Ascending aorta (tissue), 2 donors: ENCODE data around the gene PSMB9. TPM values are rescaled to one million over a fixed set of nuclear protein-coding genes. Genes with fewer than 3 reads are reported as not detected.
A peak's percentile ranks its signal among the peaks of the same experiment; 100 is the strongest.
"Not testable (repeated sequence)": the region's sequence is repeated elsewhere in the genome, so short reads cannot be mapped to it uniquely, and the experiment has no call there.

ENCODE experiments used
- DNase-seq, 2 donors: peaks; one replicate each; pipeline ENCODE4 v3.0.0-alpha.2; 2019; ENCODE audit warnings: low spot score in 2 of 2
- H3K27ac ChIP-seq, 2 donors: fragments of 200-600 bp; sonication (generic); one replicate each; pipeline ENCODE4 v1.5.1; 2016 to 2017; ENCODE audit warnings: mild to moderate bottlenecking in 1 of 2
- H3K27me3 ChIP-seq: fragments of 200-600 bp; sonication (generic); one replicate; pipeline ENCODE4 v1.5.1; 2017
- H3K36me3 ChIP-seq, 2 donors: fragments of 200-600 bp; sonication (generic); one replicate each; pipeline ENCODE4 v1.5.1; 2016
- H3K4me1 ChIP-seq, 2 donors: fragments of 200-600 bp; sonication (generic); one replicate each; pipeline ENCODE4 v1.5.1; 2016 to 2017; ENCODE audit warnings: mild to moderate bottlenecking in 1 of 2
- H3K4me3 ChIP-seq, 2 donors: fragments of 200-600 bp; sonication (generic); one replicate each; pipeline ENCODE4 v1.5.1; 2016 to 2017; ENCODE audit warnings: mild to moderate bottlenecking in 1 of 2
- H3K9me3 ChIP-seq, 2 donors: fragments of 200-600 bp; sonication (generic); one replicate each; pipeline ENCODE4 v1.5.1; 2016
- intact Hi-C: fragments of 100-400 bp; cut with DNase I; formaldehyde crosslinking; loops from one replicate; pipeline ENCODE4 v1.15.1; 2023
- total RNA-seq: library from RNA; depleted of rRNA; stranded (reverse); fragments of >200 nt; gene quantifications from one replicate; pipeline ENCODE4 v1.1.0, GENCODE V29; 2016
- TF ChIP-seq, protein P1 (sequence below), 3 experiments: fragments of 200-600 bp in 2 of 3; fragments of 450-650 bp in 1 of 3; sonication (generic) in 2 of 3; IDR thresholded peaks; one replicate each; pipeline ENCODE4 v1.5.1; 2016 to 2019; ENCODE audit warnings: antibody characterized with exemption in 3 of 3, mild to moderate bottlenecking in 1 of 3, moderate library complexity in 1 of 3

PSMB9 gene
- total RNA-seq = 42.8 TPM

DNA sequence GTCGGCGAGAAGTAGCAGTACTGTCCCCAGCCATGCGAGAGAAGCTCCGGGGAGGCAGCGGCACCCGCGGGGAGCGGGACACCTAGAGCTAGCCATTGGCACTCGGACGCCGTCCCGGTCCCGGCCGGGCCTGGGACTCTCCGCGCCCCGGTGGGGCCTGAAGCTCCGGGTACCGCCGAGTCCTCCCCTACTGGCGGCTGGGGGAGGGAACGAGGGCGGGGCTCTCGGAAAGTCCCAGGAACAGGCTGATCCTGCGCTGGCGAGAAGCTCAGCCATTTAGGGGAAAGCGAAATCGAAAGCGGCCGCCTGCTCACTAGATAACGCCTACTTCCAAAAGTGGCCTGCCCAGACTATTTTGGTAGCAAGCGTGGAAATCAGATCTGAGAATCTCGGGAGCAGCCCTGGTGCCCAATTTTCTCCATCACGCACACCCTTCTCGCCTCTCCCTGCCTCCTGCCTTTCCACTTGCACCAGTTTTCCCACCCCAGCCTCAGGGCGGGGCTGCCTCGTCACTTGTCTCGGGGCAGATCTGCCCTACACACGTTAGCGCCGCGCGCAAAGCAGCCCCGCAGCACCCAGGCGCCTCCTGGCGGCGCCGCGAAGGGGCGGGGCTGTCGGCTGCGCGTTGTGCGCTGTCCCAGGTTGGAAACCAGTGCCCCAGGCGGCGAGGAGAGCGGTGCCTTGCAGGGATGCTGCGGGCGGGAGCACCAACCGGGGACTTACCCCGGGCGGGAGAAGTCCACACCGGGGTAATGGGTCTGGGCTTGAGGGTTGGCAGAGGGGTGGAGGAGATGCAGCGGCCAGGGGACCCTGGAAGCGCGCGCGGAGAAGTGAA, at the start of gene PSMB9, which contains the start of gene TAP1:
Gene PSMB9, plus strand, starts transcription at position 652 of the 835 bp plus-strand sequence. Its CDS starts 38 bp downstream, at position 690.
Gene TAP1, minus strand, starts transcription at position 164 of the 835 bp plus-strand sequence. Its CDS starts 68 bp downstream, at position 96.
- Histone ChIP-seq H3K4me1 (peaks cover 4 to 9% of the 10 kb centered on the region in 2 donors), H3K27me3 (no peaks in the 10 kb centered on the region), H3K27ac (peak within 1 kb of the TSS; percentile 92 to 97), H3K36me3 (peaks cover 18 to 22% of the 10 kb centered on the region in 2 donors), H3K4me3 (peak within 1 kb of the TSS; percentile 86 to 89), H3K9me3 (no peaks in the 10 kb centered on the region)
- DNase-seq = peak; percentile 89 to 97
- TF ChIP-seq, protein P1, sequence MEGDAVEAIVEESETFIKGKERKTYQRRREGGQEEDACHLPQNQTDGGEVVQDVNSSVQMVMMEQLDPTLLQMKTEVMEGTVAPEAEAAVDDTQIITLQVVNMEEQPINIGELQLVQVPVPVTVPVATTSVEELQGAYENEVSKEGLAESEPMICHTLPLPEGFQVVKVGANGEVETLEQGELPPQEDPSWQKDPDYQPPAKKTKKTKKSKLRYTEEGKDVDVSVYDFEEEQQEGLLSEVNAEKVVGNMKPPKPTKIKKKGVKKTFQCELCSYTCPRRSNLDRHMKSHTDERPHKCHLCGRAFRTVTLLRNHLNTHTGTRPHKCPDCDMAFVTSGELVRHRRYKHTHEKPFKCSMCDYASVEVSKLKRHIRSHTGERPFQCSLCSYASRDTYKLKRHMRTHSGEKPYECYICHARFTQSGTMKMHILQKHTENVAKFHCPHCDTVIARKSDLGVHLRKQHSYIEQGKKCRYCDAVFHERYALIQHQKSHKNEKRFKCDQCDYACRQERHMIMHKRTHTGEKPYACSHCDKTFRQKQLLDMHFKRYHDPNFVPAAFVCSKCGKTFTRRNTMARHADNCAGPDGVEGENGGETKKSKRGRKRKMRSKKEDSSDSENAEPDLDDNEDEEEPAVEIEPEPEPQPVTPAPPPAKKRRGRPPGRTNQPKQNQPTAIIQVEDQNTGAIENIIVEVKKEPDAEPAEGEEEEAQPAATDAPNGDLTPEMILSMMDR (IDR thresholded peaks at IDR 0.05) = peak; percentile 88 to 95 (median 90)
- intact Hi-C loops = loop anchor here (1.0 to 10.0 kb wide), 5 partner anchors 9 to 1649 kb away; partner anchors contain the start of genes PSMB8 and TAP2

DNA sequence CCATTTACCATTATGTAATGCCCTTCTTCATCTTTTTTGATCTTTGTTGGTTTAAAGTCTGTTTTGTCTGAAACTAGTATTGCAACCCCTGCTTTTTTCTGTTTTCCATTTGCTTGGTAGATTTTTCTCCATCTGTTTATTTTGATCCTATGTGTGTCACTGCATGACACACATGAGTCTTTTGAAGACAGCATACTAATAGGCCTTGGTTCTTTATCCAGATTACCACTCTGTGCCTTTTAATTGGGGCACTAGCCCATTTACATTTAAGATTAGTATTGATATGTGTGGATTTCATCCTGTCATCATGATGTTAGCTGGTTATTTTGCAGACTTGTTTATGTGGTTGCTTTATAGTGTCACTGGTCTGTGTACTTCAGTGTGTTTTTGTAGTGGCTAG, 48.6 kb upstream of the PSMB9 start:
- H3K4me3 ChIP-seq, H3K4me1 ChIP-seq, H3K27ac ChIP-seq, DNase-seq, H3K36me3 ChIP-seq, intact Hi-C loops, H3K9me3 ChIP-seq, H3K27me3 ChIP-seq: not testable (repeated sequence)

DNA sequence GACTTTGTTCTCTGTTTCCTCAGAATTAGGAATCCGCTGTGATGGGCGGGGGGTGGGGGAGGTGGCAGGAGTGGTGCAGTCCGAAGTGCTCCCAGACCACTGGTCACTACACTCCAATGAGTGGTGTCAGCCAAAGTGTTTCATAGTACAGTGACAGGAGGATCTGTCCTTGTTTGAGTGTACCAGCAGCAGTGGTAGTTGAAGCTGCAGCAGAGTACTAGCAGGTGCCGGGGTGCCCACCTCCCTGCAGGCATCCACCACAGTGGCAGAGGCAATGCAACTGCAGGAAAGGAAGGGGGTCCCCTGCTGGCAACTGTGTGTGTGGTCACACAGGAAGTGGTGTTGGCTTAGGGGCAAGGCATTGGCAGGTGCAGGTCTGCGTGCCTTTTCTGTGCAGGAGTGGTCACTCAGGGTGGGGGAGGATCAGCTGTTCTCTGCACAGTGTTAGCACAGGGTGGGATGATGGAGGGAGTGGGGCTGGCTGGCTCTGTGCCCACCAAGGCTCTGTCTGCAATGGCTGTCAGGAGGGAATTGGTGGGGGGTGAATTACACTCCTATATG, 46.9 kb upstream of the PSMB9 start:
- H3K9me3 ChIP-seq = no peaks in the 10 kb centered on the region
- TF ChIP-seq, protein P1 (IDR thresholded peaks at IDR 0.05) = no peak
- H3K4me1 ChIP-seq = no peaks in the 10 kb centered on the region
- H3K27me3 ChIP-seq = no peaks in the 10 kb centered on the region
- DNase-seq = no peak
- H3K27ac ChIP-seq = no peak overlapping the region
- no peaks in the 10 kb centered on the region for H3K36me3 ChIP-seq
- intact Hi-C loops = no loop called here
- H3K4me3 ChIP-seq = no peak overlapping the region

DNA sequence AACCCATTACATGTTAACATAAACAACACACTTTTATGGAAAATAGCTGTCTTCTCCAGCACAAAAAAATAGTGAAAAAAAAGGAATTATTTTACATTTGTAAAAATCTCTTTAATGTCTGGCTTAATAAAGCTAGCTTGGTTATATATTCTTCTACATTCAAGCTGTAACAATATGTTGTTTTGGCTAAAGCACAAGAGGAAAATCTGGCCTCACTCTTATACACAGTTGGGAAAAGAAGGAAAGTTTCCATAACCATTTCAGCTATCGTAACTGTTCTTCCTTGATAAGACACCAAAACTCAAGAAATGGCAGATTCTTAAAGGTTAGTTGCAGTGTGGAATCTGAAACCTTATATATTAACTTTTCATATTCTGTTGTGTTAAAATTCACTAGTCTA, 44.8 kb upstream of the PSMB9 start:
- Histone ChIP-seq H3K27me3 (no peaks in the 10 kb centered on the region), H3K27ac (no peak overlapping the region), H3K4me1 (no peaks in the 10 kb centered on the region), H3K36me3 (no peaks in the 10 kb centered on the region), H3K4me3 (no peak overlapping the region), H3K9me3 (no peaks in the 10 kb centered on the region)
- intact Hi-C loops = no loop called here
- DNase-seq = no peak
- TF ChIP-seq, protein P1 (IDR thresholded peaks at IDR 0.05) = no peak

DNA sequence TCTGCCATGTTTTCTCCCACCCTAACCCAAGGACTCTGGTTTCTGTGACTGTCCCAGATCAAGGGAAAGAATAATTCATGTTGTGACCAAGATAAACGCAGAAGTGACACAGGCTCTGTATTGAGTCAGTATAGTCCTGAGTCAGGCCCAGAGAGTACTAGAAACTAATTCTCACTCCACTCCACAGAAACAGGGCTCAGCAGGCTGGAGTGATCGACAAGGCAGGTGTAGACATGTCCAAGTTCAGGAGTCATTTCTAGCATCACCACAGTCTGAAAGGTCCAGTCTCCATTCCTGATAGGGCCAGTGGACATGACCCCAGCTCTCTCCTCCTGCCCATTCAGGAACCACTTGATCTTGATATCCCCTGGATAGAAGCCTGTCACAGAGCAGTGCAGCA, 39.8 kb upstream of the PSMB9 start:
- no peaks in the 10 kb centered on the region for H3K4me1 ChIP-seq
- no peak for DNase-seq
- TF ChIP-seq, protein P1 (IDR thresholded peaks at IDR 0.05) = no peak
- intact Hi-C loops = no loop called here
- no peak overlapping the region for H3K4me3 ChIP-seq
- no peak overlapping the region for H3K27ac ChIP-seq
- H3K27me3 ChIP-seq = no peaks in the 10 kb centered on the region
- H3K36me3 ChIP-seq = no peaks in the 10 kb centered on the region
- H3K9me3 ChIP-seq = no peaks in the 10 kb centered on the region

DNA sequence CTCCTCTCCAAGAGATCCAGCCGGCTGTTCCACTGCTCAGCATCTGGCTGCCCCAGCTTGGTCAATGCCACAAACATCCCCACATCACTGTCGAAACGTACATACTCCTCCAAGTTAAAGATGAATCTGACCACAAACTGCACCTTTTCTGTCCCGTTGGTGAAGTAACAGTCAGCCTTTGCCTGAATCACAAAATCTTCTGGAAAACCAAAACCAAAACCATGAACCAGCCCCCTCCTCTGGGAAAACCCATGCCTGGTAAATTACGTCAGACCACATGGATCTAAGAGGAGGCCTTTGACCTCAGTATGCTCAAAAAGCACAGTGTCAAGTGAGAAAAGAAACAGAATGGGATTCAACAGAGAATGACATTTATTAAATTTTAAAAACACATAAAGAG, 38.9 kb upstream of the PSMB9 start:
- Histone ChIP-seq H3K27ac (no peak overlapping the region), H3K9me3 (no peaks in the 10 kb centered on the region), H3K4me3 (no peak overlapping the region), H3K36me3 (no peaks in the 10 kb centered on the region), H3K4me1 (no peaks in the 10 kb centered on the region), H3K27me3 (no peaks in the 10 kb centered on the region)
- intact Hi-C loops = no loop called here
- no peak for DNase-seq
- TF ChIP-seq, protein P1 (IDR thresholded peaks at IDR 0.05) = no peak
